ENCODE results near the gene TRH. TPM values are rescaled to one million over a fixed set of nuclear protein-coding genes. Genes with fewer than 3 reads are reported as not detected.

TRH gene
- total and polyA plus RNA-seq, 4 donors: not detected

DNA sequence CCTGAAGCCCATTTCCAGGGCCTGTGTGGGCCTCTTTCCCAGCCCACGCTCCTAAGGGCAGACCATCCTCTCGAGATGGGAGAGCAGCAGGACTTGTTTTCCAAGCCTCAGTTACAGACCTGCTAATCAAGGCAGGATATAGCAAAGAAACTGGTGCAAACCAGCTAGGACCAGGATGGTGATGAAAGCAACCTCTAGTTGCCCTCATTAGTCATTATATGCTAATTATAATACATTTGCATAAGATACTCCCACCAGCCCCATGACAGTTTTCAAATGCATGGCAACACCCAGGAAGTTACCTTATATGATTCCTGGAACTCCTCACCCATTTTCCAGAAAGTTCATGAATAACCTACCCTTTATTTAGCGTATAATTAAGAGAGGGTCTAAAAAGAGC, 34.4 kb upstream of the TRH start:
- intact Hi-C loops (cut with DNase I): loop anchor here in 1 of 2 donors (10.0 kb wide), 1 partner anchor 65 kb away; no protein-coding TSS in a partner anchor
- no peak overlapping the region for H3K27ac ChIP-seq (ENCODE audit: low read depth in 1 of 2, low read length in 2 of 2)
- H3K4me1 ChIP-seq (ENCODE audit: control insufficient read depth in 1 of 2, insufficient read depth in 2 of 2, low read length in 2 of 2): no peaks in the 10 kb centered on the region
- no peaks in the 10 kb centered on the region for H3K27me3 ChIP-seq (ENCODE audit: control insufficient read depth in 1 of 2, insufficient read depth in 2 of 2, low read length in 1 of 2)
- no peaks in the 10 kb centered on the region for H3K36me3 ChIP-seq (ENCODE audit: control insufficient read depth in 1 of 2, insufficient read depth in 2 of 2, low read length in 1 of 2)
- no peak for ATAC-seq (ENCODE audit: low FRiP score)
- DNase-seq: no peak
- H3K4me3 ChIP-seq (ENCODE audit: low read length in 2 of 2): no peak overlapping the region
- no peaks in the 10 kb centered on the region for H3K9me3 ChIP-seq (ENCODE audit: control insufficient read depth, low read length)
- WGBS, 2 donors: 87% methylated on average over 3 of the region's 3 CpGs

DNA sequence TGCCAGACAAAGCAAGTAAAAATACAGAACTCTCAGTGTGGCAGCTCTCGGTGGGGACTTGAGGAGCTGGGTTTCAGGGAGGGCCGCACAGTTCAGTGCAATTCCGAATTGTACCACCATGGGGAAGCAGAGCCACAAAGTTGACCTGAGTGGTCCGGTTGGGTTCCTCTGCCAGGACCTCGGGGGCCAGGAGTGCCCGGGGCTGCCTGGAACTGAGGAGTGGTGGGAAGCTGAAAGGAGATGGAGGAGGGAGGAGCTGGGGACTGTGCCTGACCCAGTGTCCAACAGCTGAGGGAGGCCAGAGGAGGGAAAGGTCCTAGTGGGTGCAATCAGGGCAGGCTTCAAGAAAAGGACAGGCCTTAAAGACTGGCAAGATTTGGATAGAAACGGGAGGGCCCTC, 32.2 kb upstream of the TRH start:
- DNase-seq (peak in 1 of 2 donors; percentile 78), ATAC-seq (ENCODE audit: low FRiP score) (peak; percentile 81)
- Histone ChIP-seq H3K9me3 (ENCODE audit: control insufficient read depth, low read length) (peaks cover 4% of the 10 kb centered on the region), H3K4me3 (ENCODE audit: low read length in 2 of 2) (no peak overlapping the region), H3K27ac (ENCODE audit: low read depth in 1 of 2, low read length in 2 of 2) (no peak overlapping the region), H3K27me3 (ENCODE audit: control insufficient read depth in 1 of 2, insufficient read depth in 2 of 2, low read length in 1 of 2) (no peaks in the 10 kb centered on the region), H3K4me1 (ENCODE audit: control insufficient read depth in 1 of 2, insufficient read depth in 2 of 2, low read length in 2 of 2) (no peaks in the 10 kb centered on the region), H3K36me3 (ENCODE audit: control insufficient read depth in 1 of 2, insufficient read depth in 2 of 2, low read length in 1 of 2) (no peaks in the 10 kb centered on the region)
- intact Hi-C loops (cut with DNase I): loop anchor here in 1 of 2 donors (10.0 kb wide), 1 partner anchor 63 kb away; no protein-coding TSS in a partner anchor
- WGBS, 2 donors: 13 to 19% methylated on average over 7 of the region's 7 CpGs

DNA sequence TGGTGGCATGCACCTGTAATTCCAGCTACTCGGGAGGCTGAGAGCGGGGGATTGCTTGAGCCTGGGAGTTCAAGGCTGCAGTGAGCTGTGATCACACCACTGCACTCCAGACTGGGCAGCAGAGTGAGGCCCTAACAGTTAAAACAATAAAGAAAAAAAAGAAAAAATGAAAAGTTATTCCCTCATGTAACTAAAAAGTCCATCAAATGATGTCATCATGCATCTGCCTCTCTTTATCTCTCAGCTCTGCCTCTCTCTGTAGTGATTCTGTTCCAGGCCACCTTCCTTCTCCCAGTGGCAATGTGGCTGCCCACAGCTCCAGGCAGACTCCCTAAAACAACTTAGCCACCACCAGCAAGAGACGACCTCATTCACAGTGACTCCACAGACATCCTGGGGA, 31.5 kb upstream of the TRH start:
- DNase-seq: no peak
- Histone ChIP-seq H3K4me1 (ENCODE audit: control insufficient read depth in 1 of 2, insufficient read depth in 2 of 2, low read length in 2 of 2) (no peaks in the 10 kb centered on the region), H3K27ac (ENCODE audit: low read depth in 1 of 2, low read length in 2 of 2) (no peak overlapping the region), H3K9me3 (ENCODE audit: control insufficient read depth, low read length) (peaks cover 4% of the 10 kb centered on the region), H3K36me3 (ENCODE audit: control insufficient read depth in 1 of 2, insufficient read depth in 2 of 2, low read length in 1 of 2) (no peaks in the 10 kb centered on the region), H3K27me3 (ENCODE audit: control insufficient read depth in 1 of 2, insufficient read depth in 2 of 2, low read length in 1 of 2) (no peaks in the 10 kb centered on the region), H3K4me3 (ENCODE audit: low read length in 2 of 2) (no peak overlapping the region)
- ATAC-seq (ENCODE audit: low FRiP score): no peak
- WGBS, 2 donors: 75 to 81% methylated on average over 3 of the region's 3 CpGs
- intact Hi-C loops (cut with DNase I): loop anchor here in 1 of 2 donors (10.0 kb wide), 1 partner anchor 62 kb away; no protein-coding TSS in a partner anchor

DNA sequence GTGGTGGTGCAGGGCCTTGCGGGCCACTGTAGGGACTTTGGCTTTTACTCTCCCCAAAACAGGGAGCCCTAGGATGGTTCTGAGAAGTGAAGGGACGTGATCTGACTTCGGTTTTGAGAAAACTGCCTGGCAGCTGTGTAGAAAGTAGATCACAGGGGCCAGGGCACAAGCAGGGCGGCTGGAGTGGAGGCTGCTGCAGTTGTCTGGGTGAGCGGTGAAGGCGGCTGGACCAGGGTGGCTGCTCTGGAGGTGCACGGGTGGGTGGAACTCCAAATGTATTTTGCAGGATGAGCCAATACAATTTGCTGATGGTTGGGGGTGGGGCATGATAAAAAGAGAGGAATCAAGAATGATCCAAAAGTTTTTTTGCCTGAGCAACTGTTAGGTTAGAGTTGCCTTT, 29.8 kb upstream of the TRH start:
- Histone ChIP-seq H3K27me3 (ENCODE audit: control insufficient read depth in 1 of 2, insufficient read depth in 2 of 2, low read length in 1 of 2) (no peaks in the 10 kb centered on the region), H3K9me3 (ENCODE audit: control insufficient read depth, low read length) (peaks cover 4% of the 10 kb centered on the region), H3K4me1 (ENCODE audit: control insufficient read depth in 1 of 2, insufficient read depth in 2 of 2, low read length in 2 of 2) (no peaks in the 10 kb centered on the region), H3K36me3 (ENCODE audit: control insufficient read depth in 1 of 2, insufficient read depth in 2 of 2, low read length in 1 of 2) (no peaks in the 10 kb centered on the region), H3K27ac (ENCODE audit: low read depth in 1 of 2, low read length in 2 of 2) (no peak overlapping the region), H3K4me3 (ENCODE audit: low read length in 2 of 2) (no peak overlapping the region)
- DNase-seq (peak in 1 of 2 donors; percentile 46), ATAC-seq (ENCODE audit: low FRiP score) (no peak)
- WGBS, 2 donors: 90 to 95% methylated on average over 7 of the region's 7 CpGs
- intact Hi-C loops (cut with DNase I): loop anchor here in 1 of 2 donors (10.0 kb wide), 1 partner anchor 60 kb away; no protein-coding TSS in a partner anchor

DNA sequence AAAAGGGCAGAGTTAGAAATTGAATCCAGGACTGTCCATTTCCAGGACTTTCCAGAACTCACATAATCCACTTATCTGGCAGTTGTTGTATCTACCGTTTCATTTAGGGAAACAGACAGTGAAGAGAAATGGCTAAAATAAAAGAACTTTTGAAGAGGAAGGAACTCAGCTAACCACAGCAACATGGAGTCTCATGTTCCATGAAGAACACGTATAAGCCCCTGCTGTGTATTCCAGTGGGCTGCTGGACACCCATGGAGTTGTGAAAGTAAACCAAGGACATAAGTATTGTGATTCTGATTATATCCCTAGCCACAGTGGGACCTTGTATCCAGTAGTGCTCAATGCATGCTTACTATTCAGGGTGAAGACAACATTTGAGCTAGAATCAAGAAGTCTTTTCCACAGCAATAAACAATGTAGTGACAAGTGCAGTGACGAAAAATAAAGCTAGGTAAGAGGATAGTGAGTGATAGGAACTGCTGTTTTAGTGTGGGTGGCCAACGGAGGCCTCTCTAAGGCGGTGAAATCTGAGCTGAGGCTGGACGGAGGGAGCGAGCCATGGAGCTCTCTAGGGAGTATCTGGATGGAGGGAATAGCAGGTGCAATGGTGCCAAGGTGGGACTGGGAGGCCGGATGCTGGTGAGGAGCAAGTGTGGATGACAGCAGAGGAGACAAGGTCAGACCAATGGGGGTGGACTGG, 26.8 kb upstream of the TRH start:
- no peaks in the 10 kb centered on the region for H3K36me3 ChIP-seq (ENCODE audit: control insufficient read depth in 1 of 2, insufficient read depth in 2 of 2, low read length in 1 of 2)
- H3K4me3 ChIP-seq (ENCODE audit: low read length in 2 of 2): no peak overlapping the region
- H3K27me3 ChIP-seq (ENCODE audit: control insufficient read depth in 1 of 2, insufficient read depth in 2 of 2, low read length in 1 of 2): no peaks in the 10 kb centered on the region
- peaks cover 4% of the 10 kb centered on the region for H3K9me3 ChIP-seq (ENCODE audit: control insufficient read depth, low read length)
- no peaks in the 10 kb centered on the region for H3K4me1 ChIP-seq (ENCODE audit: control insufficient read depth in 1 of 2, insufficient read depth in 2 of 2, low read length in 2 of 2)
- no peak overlapping the region for H3K27ac ChIP-seq (ENCODE audit: low read depth in 1 of 2, low read length in 2 of 2)
- intact Hi-C loops (cut with DNase I): loop anchor here in 1 of 2 donors (10.0 kb wide), 1 partner anchor 57 kb away; no protein-coding TSS in a partner anchor
- WGBS, 2 donors: 52 to 63% methylated on average over 8 of the region's 8 CpGs
- no peak for ATAC-seq (ENCODE audit: low FRiP score)
- DNase-seq: peak in 1 of 2 donors; percentile 8

DNA sequence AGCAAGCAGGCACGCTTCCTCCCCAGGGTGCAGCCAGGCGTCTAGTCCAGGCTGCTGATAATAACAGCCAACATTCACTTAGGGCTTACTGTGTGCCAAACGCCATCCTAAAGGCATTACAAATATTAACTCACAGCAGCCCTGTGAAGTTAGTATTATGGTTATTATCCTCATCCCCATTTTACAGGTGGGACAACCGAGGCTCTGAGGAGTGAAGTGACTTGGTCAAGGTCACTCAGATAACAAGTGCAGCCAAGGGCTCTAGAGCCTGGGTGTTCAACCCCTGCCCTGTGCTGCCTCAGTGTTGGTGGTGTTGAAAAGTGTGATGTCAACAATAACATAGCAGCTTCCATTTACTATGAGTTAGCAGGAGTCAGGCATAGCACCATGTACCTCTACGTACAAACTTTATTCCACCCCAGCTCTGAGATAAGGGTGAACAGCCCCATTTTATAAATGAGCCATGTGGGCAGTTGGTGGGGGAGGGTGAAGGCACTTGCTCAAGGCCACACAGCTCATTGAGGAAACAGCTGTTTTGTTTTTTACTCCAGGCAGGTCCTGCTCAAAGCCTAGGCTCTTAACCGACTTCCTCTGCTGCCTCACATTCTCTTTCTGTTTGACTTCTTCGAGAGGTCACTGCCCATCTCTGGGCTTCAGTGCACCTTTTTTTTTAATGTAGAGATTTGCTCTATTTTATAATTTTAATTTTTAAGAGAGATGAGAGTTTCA, 24.0 kb upstream of the TRH start:
- intact Hi-C loops (cut with DNase I): no loop called here
- no peaks in the 10 kb centered on the region for H3K27me3 ChIP-seq (ENCODE audit: control insufficient read depth in 1 of 2, insufficient read depth in 2 of 2, low read length in 1 of 2)
- DNase-seq: peak in 1 of 2 donors; percentile 3
- H3K4me1 ChIP-seq (ENCODE audit: control insufficient read depth in 1 of 2, insufficient read depth in 2 of 2, low read length in 2 of 2): no peaks in the 10 kb centered on the region
- H3K27ac ChIP-seq (ENCODE audit: low read depth in 1 of 2, low read length in 2 of 2): no peak overlapping the region
- no peak overlapping the region for H3K4me3 ChIP-seq (ENCODE audit: low read length in 2 of 2)
- WGBS, 2 donors: 59 to 62% methylated on average over 7 of the region's 7 CpGs
- no peak for ATAC-seq (ENCODE audit: low FRiP score)
- peaks cover 4% of the 10 kb centered on the region for H3K9me3 ChIP-seq (ENCODE audit: control insufficient read depth, low read length)
- no peaks in the 10 kb centered on the region for H3K36me3 ChIP-seq (ENCODE audit: control insufficient read depth in 1 of 2, insufficient read depth in 2 of 2, low read length in 1 of 2)

DNA sequence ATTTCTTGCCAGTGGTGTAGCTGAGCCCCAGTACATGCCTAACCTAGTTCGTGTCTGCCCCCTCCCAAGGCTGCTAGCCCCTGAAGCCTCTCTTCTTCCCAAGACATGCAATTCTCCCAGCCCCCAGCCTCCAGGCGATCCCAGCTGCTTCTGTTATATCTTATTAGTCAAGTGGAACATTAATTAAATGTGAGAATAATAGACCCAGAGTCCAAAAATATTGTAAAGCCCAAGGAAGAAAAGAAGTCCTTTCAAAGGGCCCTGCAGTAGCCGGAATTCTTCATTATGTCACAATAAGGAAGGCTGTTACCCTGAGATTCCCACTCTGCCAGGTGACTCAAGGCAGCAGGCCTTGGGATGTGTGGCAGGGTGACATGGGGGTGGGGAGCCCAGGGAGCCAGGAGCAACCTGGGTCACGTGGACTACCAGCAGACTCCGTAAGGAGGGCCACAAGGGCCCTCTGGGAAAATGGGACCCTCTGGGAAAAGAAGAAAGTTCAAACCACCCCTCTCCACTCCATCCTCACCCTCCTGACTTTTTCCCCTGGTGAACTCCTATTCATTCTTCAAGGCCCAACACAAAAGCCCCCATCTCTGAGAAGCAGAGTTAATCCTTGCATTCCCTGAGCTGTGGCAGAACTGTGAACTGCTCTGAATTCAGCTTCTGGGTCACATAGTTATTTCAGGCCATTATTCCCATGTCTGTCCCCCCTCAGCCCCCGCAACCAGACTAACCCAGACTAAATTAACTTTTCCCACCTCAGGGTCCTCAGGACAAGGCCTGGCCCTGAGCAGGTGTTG, 21.8 kb upstream of the TRH start:
- Histone ChIP-seq H3K4me3 (ENCODE audit: low read length in 2 of 2) (no peak overlapping the region), H3K36me3 (ENCODE audit: control insufficient read depth in 1 of 2, insufficient read depth in 2 of 2, low read length in 1 of 2) (no peaks in the 10 kb centered on the region), H3K9me3 (ENCODE audit: control insufficient read depth, low read length) (peaks cover 2% of the 10 kb centered on the region), H3K27me3 (ENCODE audit: control insufficient read depth in 1 of 2, insufficient read depth in 2 of 2, low read length in 1 of 2) (no peaks in the 10 kb centered on the region), H3K27ac (ENCODE audit: low read depth in 1 of 2, low read length in 2 of 2) (no peak overlapping the region), H3K4me1 (ENCODE audit: control insufficient read depth in 1 of 2, insufficient read depth in 2 of 2, low read length in 2 of 2) (no peaks in the 10 kb centered on the region)
- intact Hi-C loops (cut with DNase I): no loop called here
- DNase-seq: no peak
- 76 to 84% methylated on average over 6 of the region's 6 CpGs for WGBS, 2 donors
- no peak for ATAC-seq (ENCODE audit: low FRiP score)

DNA sequence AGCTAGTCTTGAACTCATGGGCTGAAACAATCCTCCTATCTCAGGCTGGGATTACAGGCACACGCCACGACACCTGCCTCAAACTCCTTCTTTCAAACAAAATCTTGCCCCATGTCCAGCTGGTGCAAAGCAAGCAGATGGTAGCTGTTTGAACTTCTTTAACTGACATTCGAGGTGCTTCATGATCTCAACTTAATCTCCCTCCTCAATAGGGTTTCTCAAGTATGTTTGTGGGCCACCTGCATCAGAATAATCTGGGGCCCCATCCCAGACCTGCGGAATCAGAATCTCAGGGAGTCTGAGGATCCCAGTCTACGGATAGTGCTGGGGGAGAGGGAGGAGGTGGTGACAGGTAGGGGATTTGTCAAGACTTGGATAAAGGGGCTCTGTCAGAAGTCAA, 20.9 kb upstream of the TRH start:
- ATAC-seq (ENCODE audit: low FRiP score) (no peak), DNase-seq (no peak)
- Histone ChIP-seq H3K27me3 (ENCODE audit: control insufficient read depth in 1 of 2, insufficient read depth in 2 of 2, low read length in 1 of 2) (no peaks in the 10 kb centered on the region), H3K9me3 (ENCODE audit: control insufficient read depth, low read length) (peaks cover 2% of the 10 kb centered on the region), H3K4me3 (ENCODE audit: low read length in 2 of 2) (no peak overlapping the region), H3K4me1 (ENCODE audit: control insufficient read depth in 1 of 2, insufficient read depth in 2 of 2, low read length in 2 of 2) (no peaks in the 10 kb centered on the region), H3K27ac (ENCODE audit: low read depth in 1 of 2, low read length in 2 of 2) (no peak overlapping the region), H3K36me3 (ENCODE audit: control insufficient read depth in 1 of 2, insufficient read depth in 2 of 2, low read length in 1 of 2) (no peaks in the 10 kb centered on the region)
- intact Hi-C loops (cut with DNase I): no loop called here
- 57 to 58% methylated on average over 5 of the region's 5 CpGs for WGBS, 2 donors

All from aorta (tissue), 5 donors.